GM23338 (cell line): ENCODE data around the gene FAM83B. TPM values are rescaled to one million over a fixed set of nuclear protein-coding genes. Genes with fewer than 3 reads are reported as not detected.

Experiments
- ATAC-seq: fragments of 200-7000 bp; cut with Tn5 transposase; 3 replicates; pipeline ENCODE4 v1.9.1; 2020
- DNase-seq: peaks from one replicate; pipeline ENCODE4 v3.0.0-alpha.2; 2015; ENCODE audit warnings: low spot score
- H2AFZ ChIP-seq: fragments of 200-600 bp; sonication (generic); 2 replicates; pipeline ENCODE4 v1.8.0; 2016; ENCODE audit warnings: antibody characterized with exemption, mild to moderate bottlenecking, moderate library complexity
- H3F3A ChIP-seq: fragments of 200-600 bp; sonication (generic); replicated peaks from 2 replicates; pipeline ENCODE4 v1.8.0; 2017; ENCODE audit warnings: antibody characterized with exemption, mixed run types, low read depth
- H3K27ac ChIP-seq: fragments of 200-600 bp; sonication (generic); 2 replicates; pipeline ENCODE4 v1.6.1; 2016; ENCODE audit warnings: low read depth
- H3K27me3 ChIP-seq: fragments of 200-600 bp; sonication (generic); 2 replicates; pipeline ENCODE4 v1.8.0; 2016; ENCODE audit warnings: mild to moderate bottlenecking, mixed run types, moderate library complexity; ENCODE audit not compliant: insufficient read depth
- H3K36me3 ChIP-seq: fragments of 200-600 bp; sonication (generic); 2 replicates; pipeline ENCODE4 v1.8.0; 2016; ENCODE audit warnings: mild to moderate bottlenecking; ENCODE audit not compliant: insufficient read depth
- H3K4me1 ChIP-seq: fragments of 200-600 bp; sonication (generic); 2 replicates; pipeline ENCODE4 v1.8.0; 2016; ENCODE audit warnings: mild to moderate bottlenecking, moderate library complexity; ENCODE audit not compliant: insufficient read depth
- H3K4me2 ChIP-seq: fragments of 200-600 bp; sonication (generic); 2 replicates; pipeline ENCODE4 v1.7.1; 2017; ENCODE audit warnings: mixed run types
- H3K4me3 ChIP-seq: fragments of 200-600 bp; sonication (generic); 2 replicates; pipeline ENCODE4 v1.6.1; 2016; ENCODE audit warnings: mixed run types
- H3K79me2 ChIP-seq: fragments of 200-600 bp; sonication (generic); replicated peaks from 2 replicates; pipeline ENCODE4 v1.8.0; 2017; ENCODE audit warnings: mild to moderate bottlenecking; ENCODE audit not compliant: insufficient read depth
- H3K9me2 ChIP-seq: fragments of 200-600 bp; sonication (generic); 2 replicates; pipeline ENCODE4 v1.8.0; 2017; ENCODE audit not compliant: insufficient read depth
- H4K20me1 ChIP-seq: fragments of 200-600 bp; sonication (generic); replicated peaks from 2 replicates; pipeline ENCODE4 v1.8.0; 2017; ENCODE audit warnings: mild to moderate bottlenecking; ENCODE audit not compliant: insufficient read depth
- H3K27ac Mint-ChIP-seq: 2 replicates; pipeline ENCODE4 v1.8.0; 2020; ENCODE audit warnings: inconsistent platforms, mild to moderate bottlenecking, moderate library complexity, mixed read lengths
- H3K27me3 Mint-ChIP-seq: 3 replicates; pipeline ENCODE4 v1.8.0; 2022; ENCODE audit warnings: low read depth, mild to moderate bottlenecking, moderate library complexity, mixed read lengths, inconsistent platforms; ENCODE audit not compliant: insufficient read depth, poor library complexity
- H3K36me3 Mint-ChIP-seq: 3 replicates; pipeline ENCODE4 v1.8.0; 2021; ENCODE audit warnings: low read depth, mild to moderate bottlenecking, inconsistent platforms, moderate library complexity, mixed read lengths
- H3K4me1 Mint-ChIP-seq: 3 replicates; pipeline ENCODE4 v1.8.0; 2020; ENCODE audit warnings: mild to moderate bottlenecking, inconsistent platforms, mixed read lengths
- H3K4me3 Mint-ChIP-seq: 3 replicates; pipeline ENCODE4 v1.8.0; 2021; ENCODE audit warnings: moderate library complexity, mild to moderate bottlenecking, inconsistent platforms, mixed read lengths
- H3K9me3 Mint-ChIP-seq: 3 replicates; pipeline ENCODE4 v1.8.0; 2020; ENCODE audit warnings: moderate library complexity, mild to moderate bottlenecking, inconsistent platforms, mixed read lengths
- CREB1 ChIP-seq: fragments of 250-450 bp; sonication (Bioruptor Pico); IDR thresholded peaks from 2 replicates; pipeline ENCODE4 v1.5.0; 2020; ENCODE audit warnings: low read depth, mild to moderate bottlenecking, moderate library complexity
- EZH2 ChIP-seq: fragments of 200-600 bp; sonication (generic); IDR thresholded peaks from one replicate; pipeline ENCODE4 v1.8.0; 2017; ENCODE audit warnings: antibody characterized with exemption, mild to moderate bottlenecking, low read depth; ENCODE audit not compliant: unreplicated experiment
- EZH2phosphoT487 ChIP-seq: fragments of 200-600 bp; sonication (generic); IDR thresholded peaks from one replicate; pipeline ENCODE4 v1.8.1; 2018; ENCODE audit warnings: antibody characterized with exemption; ENCODE audit not compliant: unreplicated experiment
- JUNB ChIP-seq: IDR thresholded peaks from one replicate; pipeline ENCODE4 v1.6.1; 2016; ENCODE audit warnings: antibody characterized with exemption; ENCODE audit not compliant: unreplicated experiment
- NANOG ChIP-seq: IDR thresholded peaks from 2 replicates; pipeline ENCODE4 v1.6.1; 2016; ENCODE audit warnings: antibody characterized with exemption, borderline replicate concordance
- POLR2AphosphoS5 ChIP-seq: IDR thresholded peaks from 2 replicates; pipeline ENCODE4 v1.6.1; 2016; ENCODE audit warnings: antibody characterized with exemption, low read depth
- STAT1 ChIP-seq: IDR thresholded peaks from one replicate; pipeline ENCODE4 v1.6.1; 2016; ENCODE audit warnings: antibody characterized with exemption; ENCODE audit not compliant: unreplicated experiment
- ZNF114 ChIP-seq: fragments of 250-450 bp; sonication (Bioruptor Pico); IDR thresholded peaks from 2 replicates; pipeline ENCODE4 v1.5.0; 2020; ENCODE audit warnings: mild to moderate bottlenecking, moderate library complexity
- ZNF331 ChIP-seq: fragments of 250-450 bp; sonication (Bioruptor Pico); IDR thresholded peaks from 2 replicates; pipeline ENCODE4 v1.5.0; 2020; ENCODE audit warnings: low read depth, mild to moderate bottlenecking, moderate library complexity
- polyA plus RNA-seq: library from polyadenylated mRNA; unstranded; fragments of >200 nt; fragmentation: Nextera tagmentation; extraction: Ambion mirVana; gene quantifications from 2 replicates; pipeline ENCODE4 v1.2.1, GENCODE V29; 2016
- total RNA-seq: library from RNA; depleted of rRNA; stranded (reverse); fragments of >200 nt; shearing (Covaris generic); gene quantifications from 2 replicates; pipeline ENCODE4 v1.2.3, GENCODE V29; 2014
- TF ChIP-seq, protein P1 (sequence below): fragments of 250-450 bp; sonication (Bioruptor Pico); IDR thresholded peaks from 2 replicates; pipeline ENCODE4 v1.5.0; 2020; ENCODE audit warnings: mild to moderate bottlenecking, moderate library complexity
- TF ChIP-seq, protein P2 (sequence below): IDR thresholded peaks from 2 replicates; pipeline ENCODE4 v1.6.1; 2016; ENCODE audit warnings: antibody characterized with exemption
- TF ChIP-seq, protein P3 (sequence below), 2 experiments: fragments of 200-600 bp in 1 of 2; sonication (generic) in 1 of 2; conservative IDR thresholded peaks; 2 replicates each; pipeline versions ENCODE4 v1.5.1 to v1.6.1; 2016 to 2017; ENCODE audit warnings: antibody characterized with exemption in 2 of 2, low read depth in 2 of 2, mild to moderate bottlenecking in 2 of 2, moderate library complexity in 1 of 2
- TF ChIP-seq, protein P4 (sequence below): IDR thresholded peaks from one replicate; pipeline ENCODE4 v1.6.1; 2018; ENCODE audit warnings: antibody characterized with exemption; ENCODE audit not compliant: unreplicated experiment

The FAM83B gene
- total and polyA plus RNA-seq, 2 experiments from 2014 or later: 1.4 to 7.7 TPM

DNA sequence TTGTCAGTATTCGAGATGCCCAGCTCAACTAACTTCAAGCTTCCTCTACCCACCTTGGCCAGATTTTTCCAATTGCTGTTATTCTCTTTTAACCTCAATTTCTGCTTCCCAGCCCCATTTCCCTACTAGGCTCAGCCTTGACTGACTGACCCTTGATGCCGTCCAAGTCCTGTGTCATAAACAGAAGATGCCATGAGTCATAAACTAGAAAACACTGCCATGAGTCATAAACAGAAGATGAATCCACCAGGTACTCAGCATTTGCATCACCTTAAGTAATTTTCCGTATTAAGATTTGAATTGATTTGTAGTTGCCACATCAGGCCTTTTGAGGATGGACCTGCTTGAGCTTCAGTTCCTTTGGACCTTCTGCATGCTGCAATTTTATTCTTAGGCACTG lies 123.8 kb downstream of the FAM83B start (continued):
- no peak for TF ChIP-seq NANOG
- TF ChIP-seq EZH2: no peak
- TF ChIP-seq EZH2phosphoT487: no peak

DNA sequence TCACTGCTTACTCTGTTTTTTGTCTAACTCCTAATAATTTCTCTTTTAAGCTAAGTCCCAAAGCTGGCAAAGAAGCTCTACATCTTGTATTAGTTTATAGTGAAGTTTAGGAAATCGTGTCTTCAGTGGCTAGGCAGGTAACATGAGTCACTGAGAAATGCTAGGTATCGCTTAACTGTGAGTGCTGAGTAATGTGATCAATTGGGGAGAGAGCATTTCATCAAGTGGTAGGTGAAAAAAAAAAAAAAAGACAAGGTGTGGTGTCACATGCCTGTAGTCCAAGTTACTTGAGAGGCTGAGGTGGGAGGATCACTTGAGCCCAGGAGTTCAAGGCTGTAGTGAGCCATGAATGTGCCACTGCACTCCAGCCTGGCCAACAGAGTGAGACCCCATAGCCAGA lies 125.3 kb downstream of the FAM83B start:
- Histone ChIP-seq H3K36me3 (no peaks in the 10 kb centered on the region), H3K79me2 (no peaks in the 10 kb centered on the region), H3F3A (no peaks in the 10 kb centered on the region), H3K4me1 (no peaks in the 10 kb centered on the region), H3K9me2 (no peaks in the 10 kb centered on the region), H3K27me3 (no peaks in the 10 kb centered on the region), H2AFZ (no peak overlapping the region), H3K4me2 (no peak overlapping the region), H3K4me3 (no peak overlapping the region), H4K20me1 (no peaks in the 10 kb centered on the region), H3K27ac (no peak overlapping the region)
- H3K4me1 Mint-ChIP-seq: no peaks in the 10 kb centered on the region
- H3K27me3 Mint-ChIP-seq: peaks cover 2% of the 10 kb centered on the region
- DNase-seq (no peak), ATAC-seq (no peak)
- no peak overlapping the region for H3K27ac Mint-ChIP-seq
- H3K4me3 Mint-ChIP-seq: no peak overlapping the region
- no peaks in the 10 kb centered on the region for H3K9me3 Mint-ChIP-seq
- no peak for TF ChIP-seq EZH2
- TF ChIP-seq NANOG: no peak
- no peak for TF ChIP-seq ZNF114 (CRISPR knock-in tag)
- TF ChIP-seq CREB1 (CRISPR knock-in tag): no peak
- no peak for TF ChIP-seq EZH2phosphoT487
- TF ChIP-seq, protein P1, sequence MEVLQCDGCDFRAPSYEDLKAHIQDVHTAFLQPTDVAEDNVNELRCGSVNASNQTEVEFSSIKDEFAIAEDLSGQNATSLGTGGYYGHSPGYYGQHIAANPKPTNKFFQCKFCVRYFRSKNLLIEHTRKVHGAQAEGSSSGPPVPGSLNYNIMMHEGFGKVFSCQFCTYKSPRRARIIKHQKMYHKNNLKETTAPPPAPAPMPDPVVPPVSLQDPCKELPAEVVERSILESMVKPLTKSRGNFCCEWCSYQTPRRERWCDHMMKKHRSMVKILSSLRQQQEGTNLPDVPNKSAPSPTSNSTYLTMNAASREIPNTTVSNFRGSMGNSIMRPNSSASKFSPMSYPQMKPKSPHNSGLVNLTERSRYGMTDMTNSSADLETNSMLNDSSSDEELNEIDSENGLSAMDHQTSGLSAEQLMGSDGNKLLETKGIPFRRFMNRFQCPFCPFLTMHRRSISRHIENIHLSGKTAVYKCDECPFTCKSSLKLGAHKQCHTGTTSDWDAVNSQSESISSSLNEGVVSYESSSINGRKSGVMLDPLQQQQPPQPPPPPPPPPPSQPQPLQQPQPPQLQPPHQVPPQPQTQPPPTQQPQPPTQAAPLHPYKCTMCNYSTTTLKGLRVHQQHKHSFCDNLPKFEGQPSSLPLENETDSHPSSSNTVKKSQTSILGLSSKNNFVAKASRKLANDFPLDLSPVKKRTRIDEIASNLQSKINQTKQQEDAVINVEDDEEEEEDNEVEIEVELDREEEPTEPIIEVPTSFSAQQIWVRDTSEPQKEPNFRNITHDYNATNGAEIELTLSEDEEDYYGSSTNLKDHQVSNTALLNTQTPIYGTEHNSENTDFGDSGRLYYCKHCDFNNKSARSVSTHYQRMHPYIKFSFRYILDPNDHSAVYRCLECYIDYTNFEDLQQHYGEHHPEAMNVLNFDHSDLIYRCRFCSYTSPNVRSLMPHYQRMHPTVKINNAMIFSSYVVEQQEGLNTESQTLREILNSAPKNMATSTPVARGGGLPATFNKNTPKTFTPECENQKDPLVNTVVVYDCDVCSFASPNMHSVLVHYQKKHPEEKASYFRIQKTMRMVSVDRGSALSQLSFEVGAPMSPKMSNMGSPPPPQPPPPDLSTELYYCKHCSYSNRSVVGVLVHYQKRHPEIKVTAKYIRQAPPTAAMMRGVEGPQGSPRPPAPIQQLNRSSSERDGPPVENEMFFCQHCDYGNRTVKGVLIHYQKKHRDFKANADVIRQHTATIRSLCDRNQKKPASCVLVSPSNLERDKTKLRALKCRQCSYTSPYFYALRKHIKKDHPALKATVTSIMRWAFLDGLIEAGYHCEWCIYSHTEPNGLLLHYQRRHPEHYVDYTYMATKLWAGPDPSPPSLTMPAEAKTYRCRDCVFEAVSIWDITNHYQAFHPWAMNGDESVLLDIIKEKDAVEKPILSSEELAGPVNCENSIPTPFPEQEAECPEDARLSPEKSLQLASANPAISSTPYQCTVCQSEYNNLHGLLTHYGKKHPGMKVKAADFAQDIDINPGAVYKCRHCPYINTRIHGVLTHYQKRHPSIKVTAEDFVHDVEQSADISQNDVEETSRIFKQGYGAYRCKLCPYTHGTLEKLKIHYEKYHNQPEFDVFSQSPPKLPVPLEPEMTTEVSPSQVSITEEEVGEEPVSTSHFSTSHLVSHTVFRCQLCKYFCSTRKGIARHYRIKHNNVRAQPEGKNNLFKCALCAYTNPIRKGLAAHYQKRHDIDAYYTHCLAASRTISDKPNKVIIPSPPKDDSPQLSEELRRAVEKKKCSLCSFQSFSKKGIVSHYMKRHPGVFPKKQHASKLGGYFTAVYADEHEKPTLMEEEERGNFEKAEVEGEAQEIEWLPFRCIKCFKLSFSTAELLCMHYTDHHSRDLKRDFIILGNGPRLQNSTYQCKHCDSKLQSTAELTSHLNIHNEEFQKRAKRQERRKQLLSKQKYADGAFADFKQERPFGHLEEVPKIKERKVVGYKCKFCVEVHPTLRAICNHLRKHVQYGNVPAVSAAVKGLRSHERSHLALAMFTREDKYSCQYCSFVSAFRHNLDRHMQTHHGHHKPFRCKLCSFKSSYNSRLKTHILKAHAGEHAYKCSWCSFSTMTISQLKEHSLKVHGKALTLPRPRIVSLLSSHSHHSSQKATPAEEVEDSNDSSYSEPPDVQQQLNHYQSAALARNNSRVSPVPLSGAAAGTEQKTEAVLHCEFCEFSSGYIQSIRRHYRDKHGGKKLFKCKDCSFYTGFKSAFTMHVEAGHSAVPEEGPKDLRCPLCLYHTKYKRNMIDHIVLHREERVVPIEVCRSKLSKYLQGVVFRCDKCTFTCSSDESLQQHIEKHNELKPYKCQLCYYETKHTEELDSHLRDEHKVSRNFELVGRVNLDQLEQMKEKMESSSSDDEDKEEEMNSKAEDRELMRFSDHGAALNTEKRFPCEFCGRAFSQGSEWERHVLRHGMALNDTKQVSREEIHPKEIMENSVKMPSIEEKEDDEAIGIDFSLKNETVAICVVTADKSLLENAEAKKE (CRISPR knock-in tag): no peak
- TF ChIP-seq, protein P2, sequence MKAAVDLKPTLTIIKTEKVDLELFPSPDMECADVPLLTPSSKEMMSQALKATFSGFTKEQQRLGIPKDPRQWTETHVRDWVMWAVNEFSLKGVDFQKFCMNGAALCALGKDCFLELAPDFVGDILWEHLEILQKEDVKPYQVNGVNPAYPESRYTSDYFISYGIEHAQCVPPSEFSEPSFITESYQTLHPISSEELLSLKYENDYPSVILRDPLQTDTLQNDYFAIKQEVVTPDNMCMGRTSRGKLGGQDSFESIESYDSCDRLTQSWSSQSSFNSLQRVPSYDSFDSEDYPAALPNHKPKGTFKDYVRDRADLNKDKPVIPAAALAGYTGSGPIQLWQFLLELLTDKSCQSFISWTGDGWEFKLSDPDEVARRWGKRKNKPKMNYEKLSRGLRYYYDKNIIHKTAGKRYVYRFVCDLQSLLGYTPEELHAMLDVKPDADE: no peak
- no peak for TF ChIP-seq ZNF331 (CRISPR knock-in tag)
- TF ChIP-seq, protein P3, sequence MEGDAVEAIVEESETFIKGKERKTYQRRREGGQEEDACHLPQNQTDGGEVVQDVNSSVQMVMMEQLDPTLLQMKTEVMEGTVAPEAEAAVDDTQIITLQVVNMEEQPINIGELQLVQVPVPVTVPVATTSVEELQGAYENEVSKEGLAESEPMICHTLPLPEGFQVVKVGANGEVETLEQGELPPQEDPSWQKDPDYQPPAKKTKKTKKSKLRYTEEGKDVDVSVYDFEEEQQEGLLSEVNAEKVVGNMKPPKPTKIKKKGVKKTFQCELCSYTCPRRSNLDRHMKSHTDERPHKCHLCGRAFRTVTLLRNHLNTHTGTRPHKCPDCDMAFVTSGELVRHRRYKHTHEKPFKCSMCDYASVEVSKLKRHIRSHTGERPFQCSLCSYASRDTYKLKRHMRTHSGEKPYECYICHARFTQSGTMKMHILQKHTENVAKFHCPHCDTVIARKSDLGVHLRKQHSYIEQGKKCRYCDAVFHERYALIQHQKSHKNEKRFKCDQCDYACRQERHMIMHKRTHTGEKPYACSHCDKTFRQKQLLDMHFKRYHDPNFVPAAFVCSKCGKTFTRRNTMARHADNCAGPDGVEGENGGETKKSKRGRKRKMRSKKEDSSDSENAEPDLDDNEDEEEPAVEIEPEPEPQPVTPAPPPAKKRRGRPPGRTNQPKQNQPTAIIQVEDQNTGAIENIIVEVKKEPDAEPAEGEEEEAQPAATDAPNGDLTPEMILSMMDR (conservative IDR thresholded peaks at IDR 0.05; ENCODE audit: low read depth in 2 of 2): no peak
- TF ChIP-seq, protein P4, sequence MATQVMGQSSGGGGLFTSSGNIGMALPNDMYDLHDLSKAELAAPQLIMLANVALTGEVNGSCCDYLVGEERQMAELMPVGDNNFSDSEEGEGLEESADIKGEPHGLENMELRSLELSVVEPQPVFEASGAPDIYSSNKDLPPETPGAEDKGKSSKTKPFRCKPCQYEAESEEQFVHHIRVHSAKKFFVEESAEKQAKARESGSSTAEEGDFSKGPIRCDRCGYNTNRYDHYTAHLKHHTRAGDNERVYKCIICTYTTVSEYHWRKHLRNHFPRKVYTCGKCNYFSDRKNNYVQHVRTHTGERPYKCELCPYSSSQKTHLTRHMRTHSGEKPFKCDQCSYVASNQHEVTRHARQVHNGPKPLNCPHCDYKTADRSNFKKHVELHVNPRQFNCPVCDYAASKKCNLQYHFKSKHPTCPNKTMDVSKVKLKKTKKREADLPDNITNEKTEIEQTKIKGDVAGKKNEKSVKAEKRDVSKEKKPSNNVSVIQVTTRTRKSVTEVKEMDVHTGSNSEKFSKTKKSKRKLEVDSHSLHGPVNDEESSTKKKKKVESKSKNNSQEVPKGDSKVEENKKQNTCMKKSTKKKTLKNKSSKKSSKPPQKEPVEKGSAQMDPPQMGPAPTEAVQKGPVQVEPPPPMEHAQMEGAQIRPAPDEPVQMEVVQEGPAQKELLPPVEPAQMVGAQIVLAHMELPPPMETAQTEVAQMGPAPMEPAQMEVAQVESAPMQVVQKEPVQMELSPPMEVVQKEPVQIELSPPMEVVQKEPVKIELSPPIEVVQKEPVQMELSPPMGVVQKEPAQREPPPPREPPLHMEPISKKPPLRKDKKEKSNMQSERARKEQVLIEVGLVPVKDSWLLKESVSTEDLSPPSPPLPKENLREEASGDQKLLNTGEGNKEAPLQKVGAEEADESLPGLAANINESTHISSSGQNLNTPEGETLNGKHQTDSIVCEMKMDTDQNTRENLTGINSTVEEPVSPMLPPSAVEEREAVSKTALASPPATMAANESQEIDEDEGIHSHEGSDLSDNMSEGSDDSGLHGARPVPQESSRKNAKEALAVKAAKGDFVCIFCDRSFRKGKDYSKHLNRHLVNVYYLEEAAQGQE: no peak
- TF ChIP-seq POLR2AphosphoS5: no peak
- TF ChIP-seq JUNB: no peak
- no peak for TF ChIP-seq STAT1
- no peaks in the 10 kb centered on the region for H3K36me3 Mint-ChIP-seq
